ENCODE measurements around the gene CFAP410.
A peak's percentile ranks its signal among the peaks of the same experiment; 100 is the strongest.
"Not testable (repeated sequence)": the region's sequence is repeated elsewhere in the genome, so short reads cannot be mapped to it uniquely, and the experiment has no call there.

CFAP410 gene

GRCh38 chr21:44363278-44363677 lies 24.1 kb upstream of the CFAP410 start:
- TF ChIP-seq ZNF274 (IDR thresholded peaks at IDR 0.05; ENCODE audit: low read depth, low read length), result no peak
- no peak overlapping the region for H3K4me3 ChIP-seq (ENCODE audit: low read length)

- not testable (repeated sequence) for H3K4me3 ChIP-seq (ENCODE audit: low read length)
These were observed 22.7 kb upstream of the CFAP410 start for GRCh38 chr21:44361903-44362302.

- TF ChIP-seq ZNF274 (IDR thresholded peaks at IDR 0.05; ENCODE audit: low read depth, low read length), result no peak
- H3K4me3 ChIP-seq (ENCODE audit: low read length), result no peak overlapping the region
These were observed 21.0 kb upstream of the CFAP410 start for GRCh38 chr21:44360159-44360558.

- TF ChIP-seq ZNF274 (IDR thresholded peaks at IDR 0.05; ENCODE audit: low read depth, low read length), result no peak
- no peak overlapping the region for H3K4me3 ChIP-seq (ENCODE audit: low read length)
These were observed 20.2 kb upstream of the CFAP410 start for GRCh38 chr21:44359396-44359795.

- TF ChIP-seq ZNF274 (IDR thresholded peaks at IDR 0.05; ENCODE audit: low read depth, low read length), result no peak
- H3K4me3 ChIP-seq (ENCODE audit: low read length), result no peak overlapping the region
These were observed 18.1 kb upstream of the CFAP410 start for GRCh38 chr21:44357064-44357837.

GRCh38 chr21:44356636-44357035 lies 17.4 kb upstream of the CFAP410 start:
- no peak overlapping the region for H3K4me3 ChIP-seq (ENCODE audit: low read length)

GRCh38 chr21:44356160-44356559 lies 17.0 kb upstream of the CFAP410 start:
- H3K4me3 ChIP-seq (ENCODE audit: low read length), result no peak overlapping the region
- TF ChIP-seq ZNF274 (IDR thresholded peaks at IDR 0.05; ENCODE audit: low read depth, low read length), result no peak

More at GRCh38 chr21:44356636-44357035, 17.4 kb upstream of the CFAP410 start:
- TF ChIP-seq ZNF274 (IDR thresholded peaks at IDR 0.05; ENCODE audit: low read depth, low read length), result no peak

- no peak for TF ChIP-seq ZNF274 (IDR thresholded peaks at IDR 0.05; ENCODE audit: low read depth, low read length)
- peak overlapping the region; percentile 44; the same call in 1 of the 2 replicates for H3K4me3 ChIP-seq (ENCODE audit: low read length)
These were observed 15.9 kb upstream of the CFAP410 start for GRCh38 chr21:44354775-44355771.

- TF ChIP-seq ZNF274 (IDR thresholded peaks at IDR 0.05; ENCODE audit: low read depth, low read length), result no peak
- peak overlapping the region; percentile 44; the same call in 1 of the 2 replicates for H3K4me3 ChIP-seq (ENCODE audit: low read length)
These were observed 14.8 kb upstream of the CFAP410 start for GRCh38 chr21:44354001-44354405.

GRCh38 chr21:44353191-44353970 lies 14.2 kb upstream of the CFAP410 start, which contains the start of gene TRPM2:
Gene TRPM2 (plus strand): TSS chr21:44353621. CDS start chr21:44353701, 80 bp downstream.
- TF ChIP-seq ZNF274 (IDR thresholded peaks at IDR 0.05; ENCODE audit: low read depth, low read length), result no peak
- peak within 1 kb of the TSS; percentile 44; the same call in 1 of the 2 replicates for H3K4me3 ChIP-seq (ENCODE audit: low read length)

GRCh38 chr21:44352253-44352860 lies 13.2 kb upstream of the CFAP410 start:
- TF ChIP-seq ZNF274 (IDR thresholded peaks at IDR 0.05; ENCODE audit: low read depth, low read length), result no peak
- H3K4me3 ChIP-seq (ENCODE audit: low read length), result no peak overlapping the region

- TF ChIP-seq ZNF274 (IDR thresholded peaks at IDR 0.05; ENCODE audit: low read depth, low read length), result no peak
- no peak overlapping the region for H3K4me3 ChIP-seq (ENCODE audit: low read length)
These were observed 12.5 kb upstream of the CFAP410 start for GRCh38 chr21:44351535-44352252.
